Stimulated activated CD4-positive, alpha-beta T cell treated with anti-CD3 and anti-CD28 coated beads, Interleukin-4, amount 100 ng/mL, for 4 hours (primary cell): ENCODE results near the gene CLCN2.

ENCODE experiments used
- DNase-seq, 2 experiments: peaks; one replicate each; pipeline ENCODE4 v3.0.0-alpha.2; 2020

CLCN2 gene

DNA sequence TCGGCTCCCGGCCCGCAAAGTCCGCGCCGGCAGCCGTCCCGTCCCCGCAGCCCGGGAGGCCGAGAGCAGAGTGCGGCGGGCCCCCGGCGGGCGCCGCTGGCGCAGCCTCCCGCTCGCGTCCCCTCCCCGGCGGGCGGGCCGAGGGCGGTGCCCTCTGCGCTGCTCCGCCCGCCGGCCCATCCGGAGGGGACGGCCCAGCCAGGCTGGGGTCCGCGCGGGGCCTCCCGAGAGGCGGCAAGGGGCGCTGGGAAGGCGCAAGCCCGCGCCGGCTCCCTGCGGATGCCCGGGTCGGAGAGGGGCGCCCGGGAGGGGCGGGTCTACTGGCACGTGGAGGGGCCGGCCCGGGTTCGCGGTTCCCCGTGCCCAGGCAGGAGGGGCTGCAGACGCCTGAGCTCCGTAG, at the start of gene CLCN2, which contains the start of gene POLR2H:
Gene CLCN2, minus strand, starts transcription at position 74 of the 400 bp plus-strand sequence. CDS start 126 bp downstream, outside the sequence.
Gene POLR2H, plus strand, starts transcription at position 179 of the 400 bp plus-strand sequence. CDS start 1,783 bp downstream, outside the sequence.
- peak; percentile 27 to 60 for DNase-seq

DNA sequence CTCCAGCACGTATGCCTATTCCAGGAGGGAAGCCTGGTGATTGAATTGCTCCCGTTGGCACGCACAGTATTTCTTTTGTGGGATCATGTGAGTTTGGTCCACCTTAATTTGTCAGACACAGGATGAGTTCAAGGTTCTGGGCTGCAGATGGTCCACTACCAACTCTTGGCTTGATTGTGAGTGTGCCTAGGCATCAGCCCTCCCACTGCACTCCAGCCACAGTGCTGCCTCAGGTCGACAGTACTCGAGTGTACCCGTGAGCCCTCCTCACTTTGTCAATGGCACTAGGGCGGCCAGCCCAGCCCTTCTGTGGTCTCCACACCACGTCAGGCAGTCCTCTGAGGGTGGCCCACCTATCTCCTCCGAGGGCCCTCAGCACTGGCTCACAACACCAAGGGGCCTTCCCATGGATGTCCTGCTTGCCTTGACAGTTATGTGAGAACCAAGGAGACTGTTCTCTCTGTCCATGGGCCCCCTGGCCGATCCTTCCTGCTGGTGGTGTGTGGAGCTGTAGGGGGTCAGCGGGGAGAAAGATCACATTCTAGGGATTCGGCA, 48.6 kb upstream of the CLCN2 start:
- no peak for DNase-seq

DNA sequence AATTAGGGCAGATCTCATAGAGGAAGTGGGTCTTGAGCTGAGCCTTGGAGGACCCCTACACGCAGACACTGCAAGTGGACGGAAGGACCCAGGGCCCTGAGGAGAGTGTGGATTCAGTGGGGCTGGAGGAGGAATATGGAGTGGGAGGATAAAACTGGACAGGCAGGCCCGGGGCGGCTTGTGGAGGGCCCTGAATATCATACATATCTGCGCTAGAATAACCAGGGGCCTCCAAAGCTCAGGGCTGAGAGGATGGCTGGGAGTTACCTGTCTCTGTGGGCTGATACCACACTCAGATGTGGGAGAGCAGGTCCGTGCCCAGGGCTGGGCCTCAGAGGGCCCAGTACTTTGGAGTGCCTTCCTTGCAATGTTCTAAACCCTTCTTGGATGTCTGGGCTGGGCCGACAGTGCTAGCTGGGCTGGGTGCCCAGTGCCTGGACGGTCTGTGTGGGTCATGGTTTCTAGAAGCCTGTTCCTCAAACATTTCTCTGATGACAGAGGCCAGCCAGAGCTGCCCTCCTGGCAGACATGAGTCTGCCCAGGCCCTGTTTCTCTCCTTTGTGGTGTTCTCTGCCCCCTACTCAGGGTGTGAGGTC, 48.0 kb upstream of the CLCN2 start:
- DNase-seq = no peak

DNA sequence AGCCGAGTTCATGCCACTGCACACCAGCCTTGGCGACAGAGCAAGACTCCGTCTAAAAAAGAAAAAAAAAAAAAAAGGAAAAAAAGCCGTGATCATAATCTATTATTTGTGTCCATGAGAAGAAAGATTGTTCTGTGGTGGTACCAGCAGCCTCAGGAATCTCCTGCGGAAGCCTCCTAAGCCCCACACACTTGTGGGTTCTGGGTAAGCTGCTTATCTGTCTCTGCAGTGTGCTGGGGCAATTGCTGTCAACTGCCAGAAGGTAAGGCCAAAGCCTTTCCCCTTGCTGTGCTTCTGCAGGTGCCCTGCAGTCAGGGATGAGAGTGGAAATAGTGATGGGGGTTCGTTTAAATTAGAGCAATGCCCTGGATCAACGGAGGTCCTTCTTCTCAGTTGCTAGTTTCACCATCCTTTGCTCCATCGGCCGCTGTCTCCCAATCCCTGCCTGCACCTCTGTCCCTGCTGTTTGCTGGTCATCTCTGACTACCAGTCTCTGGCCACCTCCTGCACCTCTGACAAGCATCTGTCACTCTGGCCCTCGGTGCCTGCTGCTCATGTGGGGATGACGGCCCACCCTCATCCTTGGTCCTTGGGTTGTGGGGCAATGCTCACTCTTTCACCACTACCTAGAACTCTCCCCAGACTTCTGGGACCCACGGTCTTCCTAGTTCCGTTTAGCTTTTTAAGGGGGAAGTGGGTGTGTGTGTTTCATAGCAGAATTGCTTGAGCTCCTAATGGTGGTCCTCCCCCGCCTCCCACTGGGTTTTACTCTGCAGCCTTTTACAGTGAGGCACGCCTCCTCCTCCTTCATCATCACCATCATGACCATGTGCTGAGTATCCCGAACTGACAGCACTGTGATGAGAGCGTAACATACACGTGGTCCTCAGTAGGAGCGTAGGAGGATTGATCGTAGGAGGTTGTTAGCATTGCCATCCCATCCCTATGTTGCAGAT, 43.9 kb upstream of the CLCN2 start:
- DNase-seq = no peak

DNA sequence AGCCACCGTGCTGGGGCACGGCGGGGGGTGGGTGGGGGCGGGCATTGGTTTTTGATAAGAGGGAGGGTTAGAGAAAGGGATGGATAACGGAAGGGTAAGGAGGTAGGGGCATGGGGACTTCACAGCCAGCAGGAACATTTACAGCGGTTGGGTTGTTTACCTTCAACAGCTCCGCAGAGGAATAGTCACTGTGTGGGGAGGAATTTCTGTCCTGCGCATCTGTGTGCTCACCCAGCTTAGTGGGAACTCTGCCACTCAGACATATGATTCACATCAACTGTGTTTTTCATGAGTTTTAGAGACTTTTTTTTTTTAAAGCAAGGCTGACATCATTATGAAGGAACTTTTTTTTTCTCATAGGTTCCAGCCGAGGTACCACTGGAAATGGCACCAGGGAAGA, 38.0 kb upstream of the CLCN2 start:
- DNase-seq = no peak

DNA sequence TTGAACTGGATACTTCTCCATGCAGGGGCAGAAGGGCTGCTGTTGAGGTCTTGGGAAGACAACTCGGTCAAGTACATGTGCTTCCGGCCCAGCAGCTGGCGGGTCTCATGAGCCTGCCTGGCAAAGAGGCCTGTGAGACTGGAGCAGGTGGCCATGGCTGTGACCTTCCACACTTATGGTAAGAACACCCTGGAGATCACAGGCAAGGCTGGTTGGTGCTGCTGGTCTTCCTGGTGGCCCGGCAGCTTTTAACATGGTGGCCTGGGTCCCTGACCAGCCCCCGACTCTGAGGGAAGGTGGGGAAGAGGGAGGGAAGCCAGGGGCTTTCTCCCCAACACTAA, 33.9 kb upstream of the CLCN2 start:
- no peak for DNase-seq

DNA sequence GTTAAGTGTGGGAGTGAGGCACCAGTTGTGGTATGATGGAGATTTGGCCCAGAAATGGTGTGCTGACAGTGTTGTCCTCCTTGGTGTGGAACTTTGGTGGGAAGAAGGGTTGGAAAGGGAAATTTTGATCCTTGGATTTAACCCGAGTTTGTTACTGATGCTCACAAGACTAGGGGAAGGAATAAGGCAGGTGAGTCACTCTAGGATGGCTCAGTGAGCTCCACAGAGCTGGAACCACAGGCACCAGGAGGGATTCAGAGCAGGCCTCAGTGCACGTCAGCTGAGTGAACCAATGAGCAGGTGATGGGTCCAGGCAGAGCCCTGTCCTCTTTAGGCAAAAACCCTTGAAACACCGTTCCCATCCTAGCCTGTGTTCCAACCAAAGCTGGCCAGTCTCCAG, 29.9 kb upstream of the CLCN2 start:
- no peak for DNase-seq

DNA sequence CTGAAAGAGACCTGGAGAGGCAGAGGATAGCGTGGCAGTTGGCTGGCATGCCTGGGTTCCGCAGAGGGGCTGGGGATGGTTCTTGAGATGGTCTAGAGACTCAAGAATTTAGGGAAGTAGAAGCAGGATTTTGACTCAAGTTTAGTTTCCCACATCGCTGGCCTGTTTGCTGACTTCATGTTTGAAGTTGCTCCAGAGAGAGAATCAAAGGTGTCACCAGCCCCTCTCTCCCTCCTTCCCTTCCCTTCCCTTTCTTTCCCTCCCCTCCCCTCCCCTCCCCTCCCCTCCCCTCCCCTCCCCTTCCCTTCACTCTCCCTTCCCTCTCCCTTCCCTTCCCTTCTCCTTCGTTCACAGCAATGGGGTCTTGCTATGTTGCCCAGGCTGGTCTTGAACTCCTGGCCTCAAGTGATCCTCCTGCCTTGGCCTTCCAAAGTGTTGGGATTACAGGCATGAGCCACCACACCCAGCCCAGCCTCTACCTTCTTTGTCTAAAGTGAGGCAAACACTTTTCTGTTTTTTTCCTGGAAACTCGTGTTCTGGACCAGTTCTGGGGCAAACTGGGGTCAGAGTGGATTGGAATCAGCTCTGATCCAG, 28.6 kb upstream of the CLCN2 start:
- DNase-seq = no peak

DNA sequence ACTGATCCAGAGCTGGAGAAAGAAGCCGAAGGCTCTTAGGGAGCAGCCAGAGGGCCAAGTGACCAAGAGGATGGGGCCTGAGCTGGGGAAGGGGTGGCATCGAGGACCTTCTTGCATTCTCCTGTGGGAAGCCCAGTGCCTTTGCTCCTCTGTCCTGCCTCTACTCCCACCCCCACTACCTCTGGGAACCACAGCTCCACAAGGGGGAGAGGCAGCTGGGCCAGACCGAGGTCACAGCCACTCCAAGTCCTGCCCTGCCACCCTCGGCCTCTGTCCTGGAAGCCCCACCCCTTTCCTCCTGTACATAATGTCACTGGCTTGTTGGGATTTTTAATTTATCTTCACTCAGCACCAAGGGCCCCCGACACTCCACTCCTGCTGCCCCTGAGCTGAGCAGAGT, 28.0 kb upstream of the CLCN2 start:
- no peak for DNase-seq

DNA sequence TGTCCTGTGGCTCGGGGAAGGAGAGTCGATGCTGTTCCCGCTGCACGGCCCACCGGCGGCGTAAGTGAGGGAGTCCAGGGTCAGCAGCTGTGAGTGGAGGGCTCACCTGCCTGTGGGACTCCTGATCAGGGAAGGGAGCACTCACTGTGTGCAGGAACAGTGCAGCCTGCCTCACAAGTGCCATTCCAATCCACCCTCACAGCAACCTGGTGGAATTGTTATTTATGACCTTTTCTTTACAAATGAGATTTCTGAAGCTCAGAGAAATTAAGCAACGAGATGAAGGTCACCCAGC, 27.5 kb upstream of the CLCN2 start:
- no peak for DNase-seq

DNA sequence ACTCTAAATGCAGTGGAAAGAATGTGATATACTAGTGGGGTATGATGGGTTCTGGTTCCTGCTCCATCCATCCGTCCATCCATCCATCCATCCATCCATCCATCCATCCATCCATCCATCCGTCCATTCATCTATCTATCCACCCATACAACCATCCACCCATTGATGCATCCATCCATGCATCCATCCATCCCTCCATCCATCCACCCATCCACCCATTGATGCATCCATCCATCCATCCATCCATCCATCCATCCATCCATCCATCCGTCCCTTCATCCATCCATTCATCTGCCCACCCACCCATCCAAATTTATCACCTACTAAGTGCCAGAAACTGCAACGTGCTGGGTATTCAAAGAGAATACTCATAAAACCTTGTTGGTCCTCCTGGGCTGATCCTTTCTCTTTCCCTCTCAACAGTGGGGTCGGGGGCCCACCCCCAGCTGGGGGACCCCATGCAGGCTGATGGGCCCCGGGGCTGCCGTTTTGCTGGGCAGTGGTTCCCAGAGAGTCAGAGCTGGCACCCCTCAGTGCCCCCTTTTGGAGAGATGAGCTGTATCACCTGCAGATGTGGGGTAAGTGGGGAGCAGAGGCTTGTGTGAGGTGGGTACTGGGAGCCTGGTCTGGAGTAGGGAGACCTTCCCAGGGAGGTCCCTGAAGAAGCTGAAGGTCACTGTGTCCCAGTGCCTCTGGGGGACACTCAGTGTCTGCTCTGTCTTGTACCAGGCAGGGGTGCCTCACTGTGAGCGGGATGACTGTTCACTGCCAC, 26.9 kb upstream of the CLCN2 start:
- no peak for DNase-seq

DNA sequence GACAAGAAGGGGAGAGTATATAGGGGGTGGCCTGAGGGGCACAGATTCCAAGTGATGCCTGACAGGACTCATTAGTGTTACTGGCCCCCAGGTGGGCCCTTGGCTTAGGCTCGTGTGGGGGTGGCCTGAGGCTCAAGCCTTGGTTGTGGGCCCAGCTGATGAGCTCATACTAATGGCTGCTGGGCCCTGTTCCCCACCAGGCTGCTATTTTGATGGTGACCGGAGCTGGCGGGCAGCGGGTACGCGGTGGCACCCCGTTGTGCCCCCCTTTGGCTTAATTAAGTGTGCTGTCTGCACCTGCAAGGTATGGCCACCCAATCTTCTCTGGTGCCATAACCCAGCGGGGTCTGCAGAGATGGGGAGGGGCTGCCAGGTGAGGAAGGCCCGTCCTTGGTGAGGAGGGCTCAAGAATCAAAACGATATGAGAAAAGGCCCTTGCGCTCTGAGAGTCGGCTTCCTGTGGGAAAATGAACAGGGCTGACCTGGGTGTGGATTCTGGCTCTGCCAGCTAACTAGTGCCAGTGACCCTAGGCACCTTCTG, 25.8 kb upstream of the CLCN2 start:
- no peak for DNase-seq

DNA sequence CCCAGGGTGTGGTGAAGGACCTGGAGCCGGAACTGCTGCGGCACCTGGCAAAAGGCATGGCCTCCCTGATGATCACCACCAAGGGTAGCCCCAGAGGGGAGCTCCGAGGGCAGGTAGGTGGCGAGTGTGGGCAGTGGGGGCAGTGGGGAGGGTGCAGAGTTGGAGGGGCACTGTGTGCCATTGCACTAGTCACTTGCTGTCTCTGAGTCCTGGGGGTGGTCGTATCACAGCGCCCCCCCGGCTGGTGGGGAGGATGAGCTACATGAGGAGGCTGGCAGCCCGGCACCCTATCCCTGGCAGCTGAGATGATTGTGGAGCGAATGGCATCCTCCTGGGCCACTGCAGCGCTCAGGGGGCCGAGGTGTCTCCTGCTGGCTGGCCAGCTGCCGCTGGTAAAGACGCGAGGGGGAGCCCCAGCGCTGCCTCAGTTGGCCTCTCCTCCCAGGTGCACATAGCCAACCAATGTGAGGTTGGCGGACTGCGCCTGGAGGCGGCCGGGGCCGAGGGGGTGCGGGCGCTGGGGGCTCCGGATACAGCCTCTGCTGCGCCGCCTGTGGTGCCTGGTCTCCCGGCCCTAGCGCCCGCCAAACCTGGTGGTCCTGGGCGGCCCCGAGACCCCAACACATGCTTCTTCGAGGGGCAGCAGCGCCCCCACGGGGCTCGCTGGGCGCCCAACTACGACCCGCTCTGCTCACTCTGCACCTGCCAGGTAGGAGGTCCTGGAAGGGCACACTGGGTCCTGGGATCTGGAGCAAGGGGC, 24.8 kb upstream of the CLCN2 start:
- no peak for DNase-seq

DNA sequence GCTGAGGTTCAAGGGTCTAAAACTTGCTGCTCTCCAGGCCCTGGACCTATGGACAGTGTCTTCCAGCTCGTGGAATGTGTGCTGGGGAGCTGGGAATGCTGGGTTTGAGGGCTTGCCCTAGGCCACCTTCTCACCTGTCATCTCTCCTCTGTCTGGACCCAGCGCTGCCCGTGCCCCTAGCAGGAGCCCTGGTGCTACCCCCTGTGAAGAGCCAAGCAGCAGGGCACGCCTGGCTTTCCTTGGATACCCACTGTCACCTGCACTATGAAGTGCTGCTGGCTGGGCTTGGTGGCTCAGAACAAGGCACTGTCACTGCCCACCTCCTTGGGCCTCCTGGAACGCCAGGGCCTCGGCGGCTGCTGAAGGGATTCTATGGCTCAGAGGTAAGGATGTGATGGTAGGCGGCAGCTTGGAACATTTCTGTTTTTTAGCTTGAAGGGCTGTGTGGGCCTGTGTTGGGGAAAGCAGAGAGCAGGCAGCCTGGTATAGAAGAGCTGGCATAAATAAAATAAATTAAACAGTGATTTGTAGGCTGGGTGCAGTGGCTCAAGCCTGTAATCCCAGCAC, 23.5 kb upstream of the CLCN2 start:
- no peak for DNase-seq

DNA sequence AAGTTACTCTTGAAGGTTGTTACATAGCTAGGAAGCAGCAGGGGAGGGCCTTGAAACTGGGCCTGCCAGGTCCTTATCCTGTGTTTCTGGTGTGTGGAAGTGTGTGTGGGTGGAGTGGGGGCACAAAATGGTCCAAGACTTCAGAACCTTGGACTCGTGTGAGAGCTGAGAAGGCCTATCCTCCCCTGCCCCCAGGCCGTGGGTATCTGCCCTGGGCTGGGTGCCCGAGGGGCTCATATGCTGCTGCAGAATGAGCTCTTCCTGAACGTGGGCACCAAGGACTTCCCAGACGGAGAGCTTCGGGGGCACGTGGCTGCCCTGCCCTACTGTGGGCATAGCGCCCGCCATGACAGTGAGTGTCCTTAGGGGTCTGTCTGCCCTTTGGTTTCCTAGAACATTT, 22.9 kb upstream of the CLCN2 start:
- no peak for DNase-seq

DNA sequence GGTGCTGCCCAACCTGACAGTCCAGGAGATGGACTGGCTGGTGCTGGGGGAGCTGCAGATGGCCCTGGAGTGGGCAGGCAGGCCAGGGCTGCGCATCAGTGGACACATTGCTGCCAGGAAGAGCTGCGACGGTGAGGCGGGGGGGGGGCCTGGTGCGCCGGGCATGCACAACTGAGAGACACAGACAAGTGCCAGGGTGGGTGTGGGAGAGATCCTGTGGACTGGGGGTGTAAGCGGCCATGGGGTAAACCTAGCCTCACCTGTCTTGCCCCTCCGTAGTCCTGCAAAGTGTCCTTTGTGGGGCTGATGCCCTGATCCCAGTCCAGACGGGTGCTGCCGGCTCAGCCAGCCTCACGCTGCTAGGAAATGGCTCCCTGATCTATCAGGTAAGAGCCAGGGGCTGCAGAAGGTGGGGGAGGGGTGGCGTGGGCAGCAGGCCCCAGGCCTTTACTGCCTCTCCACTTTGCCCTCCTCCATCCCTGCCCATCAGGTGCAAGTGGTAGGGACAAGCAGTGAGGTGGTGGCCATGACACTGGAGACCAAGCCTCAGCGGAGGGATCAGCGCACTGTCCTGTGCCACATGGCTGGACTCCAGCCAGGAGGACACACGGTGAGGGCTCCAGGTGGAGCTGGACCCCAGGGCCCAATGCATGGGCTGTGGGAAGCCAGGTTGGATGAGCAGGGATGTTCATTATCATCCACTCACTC, 21.8 kb upstream of the CLCN2 start:
- DNase-seq = no peak

DNA sequence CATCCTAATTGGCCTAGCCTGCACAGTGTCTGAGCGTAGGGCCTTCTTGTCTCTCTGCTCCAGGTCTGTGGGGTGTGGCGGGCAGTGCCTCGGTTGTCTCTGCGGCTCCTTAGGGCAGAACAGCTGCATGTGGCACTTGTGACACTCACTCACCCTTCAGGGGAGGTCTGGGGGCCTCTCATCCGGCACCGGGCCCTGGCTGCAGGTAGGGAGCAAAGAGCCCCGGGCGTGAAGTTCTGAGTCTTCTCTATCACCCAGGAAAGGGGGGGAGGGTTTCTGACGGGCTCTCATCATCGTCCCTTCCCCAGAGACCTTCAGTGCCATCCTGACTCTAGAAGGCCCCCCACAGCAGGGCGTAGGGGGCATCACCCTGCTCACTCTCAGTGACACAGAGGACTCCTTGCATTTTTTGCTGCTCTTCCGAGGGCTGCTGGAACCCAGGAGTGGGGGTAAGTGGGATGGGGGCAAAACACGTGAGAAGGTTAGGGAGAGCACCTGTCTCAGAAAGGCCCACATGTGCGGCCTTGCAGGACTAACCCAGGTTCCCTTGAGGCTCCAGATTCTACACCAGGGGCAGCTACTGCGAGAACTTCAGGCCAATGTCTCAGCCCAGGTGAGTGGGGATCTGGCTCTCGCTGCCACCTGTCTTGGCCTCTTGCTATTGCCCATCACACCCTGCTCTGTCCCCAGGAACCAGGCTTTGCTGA, 21.1 kb upstream of the CLCN2 start:
- no peak for DNase-seq

DNA sequence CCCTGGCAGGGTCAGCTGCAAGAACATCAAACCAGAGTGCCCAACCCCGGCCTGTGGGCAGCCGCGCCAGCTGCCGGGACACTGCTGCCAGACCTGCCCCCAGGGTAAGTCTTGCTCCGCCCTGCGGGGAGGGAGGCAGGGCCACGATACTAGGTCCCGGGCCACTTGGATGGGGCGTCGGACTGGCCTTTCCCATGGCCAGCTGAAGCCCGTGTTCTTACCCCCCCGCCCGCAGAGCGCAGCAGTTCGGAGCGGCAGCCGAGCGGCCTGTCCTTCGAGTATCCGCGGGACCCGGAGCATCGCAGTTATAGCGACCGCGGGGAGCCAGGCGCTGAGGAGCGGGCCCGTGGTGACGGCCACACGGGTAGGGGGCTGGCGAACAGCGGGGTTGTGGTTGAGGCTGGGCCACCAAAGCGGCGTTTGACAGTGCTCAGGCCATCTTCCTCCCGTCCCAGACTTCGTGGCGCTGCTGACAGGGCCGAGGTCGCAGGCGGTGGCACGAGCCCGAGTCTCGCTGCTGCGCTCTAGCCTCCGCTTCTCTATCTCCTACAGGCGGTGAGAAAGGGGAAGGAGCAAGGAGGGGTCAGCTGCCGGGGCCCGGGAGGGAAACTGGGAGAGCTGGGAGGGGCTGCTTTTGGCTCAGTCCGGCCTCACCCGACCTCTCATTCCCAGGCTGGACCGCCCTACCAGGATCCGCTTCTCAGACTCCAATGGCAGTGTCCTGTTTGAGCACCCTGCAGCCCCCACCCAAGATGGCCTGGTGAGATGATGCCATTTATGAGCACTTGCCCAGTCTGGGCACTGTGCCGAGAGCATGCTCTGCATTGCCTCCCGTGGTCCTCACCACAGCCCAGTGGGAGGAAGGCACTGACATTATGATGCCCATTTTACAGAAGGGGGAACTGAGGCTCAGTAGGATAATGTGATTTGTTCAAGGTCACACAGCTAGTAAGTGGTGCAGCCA, 20.1 kb upstream of the CLCN2 start:
- DNase-seq = peak in 1 of 2 experiments; percentile 10
